ENCODE measurements around the gene JMJD1C.

Gene JMJD1C

DNA sequence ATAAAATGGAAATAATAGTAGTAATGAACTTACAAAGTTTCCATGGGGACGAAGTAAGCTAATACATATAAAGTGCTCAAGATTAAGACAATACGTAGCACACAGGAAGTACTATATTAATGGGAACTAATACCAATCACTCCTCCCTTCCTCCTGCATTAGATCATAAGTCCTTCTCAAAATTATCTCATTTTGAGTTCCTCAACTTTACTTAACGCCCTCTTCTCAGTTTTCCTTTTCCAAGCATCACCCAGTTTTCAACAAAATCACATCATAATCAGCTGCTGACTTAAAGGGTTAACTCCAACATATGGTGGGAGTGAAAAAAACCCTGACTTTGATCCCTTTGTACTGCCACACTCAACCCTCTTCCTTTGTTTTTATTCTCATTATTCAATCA, 24.4 kb downstream of the JMJD1C start:
- TF ChIP-seq, protein P1, sequence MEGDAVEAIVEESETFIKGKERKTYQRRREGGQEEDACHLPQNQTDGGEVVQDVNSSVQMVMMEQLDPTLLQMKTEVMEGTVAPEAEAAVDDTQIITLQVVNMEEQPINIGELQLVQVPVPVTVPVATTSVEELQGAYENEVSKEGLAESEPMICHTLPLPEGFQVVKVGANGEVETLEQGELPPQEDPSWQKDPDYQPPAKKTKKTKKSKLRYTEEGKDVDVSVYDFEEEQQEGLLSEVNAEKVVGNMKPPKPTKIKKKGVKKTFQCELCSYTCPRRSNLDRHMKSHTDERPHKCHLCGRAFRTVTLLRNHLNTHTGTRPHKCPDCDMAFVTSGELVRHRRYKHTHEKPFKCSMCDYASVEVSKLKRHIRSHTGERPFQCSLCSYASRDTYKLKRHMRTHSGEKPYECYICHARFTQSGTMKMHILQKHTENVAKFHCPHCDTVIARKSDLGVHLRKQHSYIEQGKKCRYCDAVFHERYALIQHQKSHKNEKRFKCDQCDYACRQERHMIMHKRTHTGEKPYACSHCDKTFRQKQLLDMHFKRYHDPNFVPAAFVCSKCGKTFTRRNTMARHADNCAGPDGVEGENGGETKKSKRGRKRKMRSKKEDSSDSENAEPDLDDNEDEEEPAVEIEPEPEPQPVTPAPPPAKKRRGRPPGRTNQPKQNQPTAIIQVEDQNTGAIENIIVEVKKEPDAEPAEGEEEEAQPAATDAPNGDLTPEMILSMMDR (IDR thresholded peaks at IDR 0.05; ENCODE audit: borderline replicate concordance, control extremely low read depth, extremely low read depth, insufficient read depth, missing control alignments): no peak
- no peak for DNase-seq (ENCODE audit: low spot score)
- in situ Hi-C loops (cut with MboI; ENCODE audit: low sequenced_read_pairs, unreplicated experiment): no loop called here

- TF ChIP-seq, protein P1 (IDR thresholded peaks at IDR 0.05; ENCODE audit: borderline replicate concordance, control extremely low read depth, extremely low read depth, insufficient read depth, missing control alignments): no peak
- DNase-seq (ENCODE audit: low spot score): no peak
- in situ Hi-C loops (cut with MboI; ENCODE audit: low sequenced_read_pairs, unreplicated experiment): no loop called here
Observed at GRCh38 chr10:63439607-63440006, 26.2 kb downstream of the JMJD1C start.

DNA sequence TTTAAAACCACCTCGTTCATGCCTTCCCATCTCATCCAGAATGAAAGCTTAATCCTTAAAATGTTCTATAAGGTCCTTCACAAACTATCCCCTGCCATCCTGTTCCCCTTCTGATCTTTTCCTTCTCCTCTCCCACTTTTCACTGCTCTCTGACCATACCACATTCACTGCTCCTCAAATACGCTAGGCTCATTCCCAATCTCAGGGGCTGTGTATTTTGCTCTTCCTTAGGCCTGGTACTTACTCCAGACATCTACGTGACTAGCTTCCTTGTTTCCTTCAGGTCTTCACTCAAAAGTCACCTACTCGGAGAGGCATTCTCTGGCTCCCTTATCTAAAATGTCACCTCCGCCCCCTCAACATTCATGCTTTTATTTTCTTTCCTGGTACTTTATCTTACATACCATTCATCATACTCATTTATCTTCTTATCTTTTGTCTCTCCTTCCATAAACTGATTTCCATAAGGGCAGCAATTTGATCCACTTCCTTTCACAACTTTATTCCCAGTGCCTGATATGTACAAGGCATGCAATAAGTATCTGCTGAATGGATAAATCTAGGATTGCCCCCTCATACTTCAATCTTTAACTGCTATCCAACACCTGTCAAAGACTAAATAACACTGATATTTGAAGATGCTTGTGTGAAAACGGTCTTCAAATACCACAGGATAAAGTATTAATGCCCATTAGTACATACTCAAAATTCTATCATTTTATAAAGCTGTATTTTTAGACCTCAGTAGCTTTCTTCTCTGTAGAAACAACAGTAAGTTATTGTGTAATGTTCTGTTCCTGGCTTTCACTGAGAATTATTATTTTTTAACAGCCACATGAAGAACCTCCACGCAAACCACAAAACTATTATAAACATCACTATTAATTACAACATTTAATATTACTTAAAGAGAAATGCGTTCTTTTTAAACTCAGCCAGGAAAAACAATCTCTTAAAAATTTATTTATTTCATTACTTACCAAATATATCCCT, 27.0 kb downstream of the JMJD1C start:
- in situ Hi-C loops (cut with MboI; ENCODE audit: low sequenced_read_pairs, unreplicated experiment): no loop called here
- DNase-seq (ENCODE audit: low spot score): no peak
- TF ChIP-seq, protein P1 (IDR thresholded peaks at IDR 0.05; ENCODE audit: borderline replicate concordance, control extremely low read depth, extremely low read depth, insufficient read depth, missing control alignments): no peak

- DNase-seq (ENCODE audit: low spot score): no peak
- in situ Hi-C loops (cut with MboI; ENCODE audit: low sequenced_read_pairs, unreplicated experiment): no loop called here
Observed at GRCh38 chr10:63437116-63437949, 28.4 kb downstream of the JMJD1C start.

GRCh38 chr10:63436225-63436624, 29.6 kb downstream of the JMJD1C start:
- TF ChIP-seq, protein P1 (IDR thresholded peaks at IDR 0.05; ENCODE audit: borderline replicate concordance, control extremely low read depth, extremely low read depth, insufficient read depth, missing control alignments): no peak
- no peak for DNase-seq (ENCODE audit: low spot score)
- in situ Hi-C loops (cut with MboI; ENCODE audit: low sequenced_read_pairs, unreplicated experiment): no loop called here

More at GRCh38 chr10:63437116-63437949, 28.4 kb downstream of the JMJD1C start:
- TF ChIP-seq, protein P1 (IDR thresholded peaks at IDR 0.05; ENCODE audit: borderline replicate concordance, control extremely low read depth, extremely low read depth, insufficient read depth, missing control alignments): no peak

All from GM13976 (cell line).